HFF-Myc (cell line): ENCODE data around the gene DKK2.
"Not testable (repeated sequence)": the region's sequence is repeated elsewhere in the genome, so short reads cannot be mapped to it uniquely, and the experiment has no call there.

ENCODE experiments used
- DNase-seq: peaks from one replicate; pipeline ENCODE4 v3.0.0-alpha.2; 2011; ENCODE audit warnings: low read depth; ENCODE audit errors: extremely low read depth
- H3K4me3 ChIP-seq: replicated peaks from 2 replicates; pipeline ENCODE4 v1.5.1; 2011; ENCODE audit warnings: low read depth, mild to moderate bottlenecking, control low read depth, low read length
- TF ChIP-seq, protein P1 (sequence below): IDR thresholded peaks from 2 replicates; pipeline ENCODE4 v1.5.1; 2012; ENCODE audit warnings: mild to moderate bottlenecking, low read depth, low read length, control low read depth; ENCODE audit errors: missing control alignments

The DKK2 gene

DNA sequence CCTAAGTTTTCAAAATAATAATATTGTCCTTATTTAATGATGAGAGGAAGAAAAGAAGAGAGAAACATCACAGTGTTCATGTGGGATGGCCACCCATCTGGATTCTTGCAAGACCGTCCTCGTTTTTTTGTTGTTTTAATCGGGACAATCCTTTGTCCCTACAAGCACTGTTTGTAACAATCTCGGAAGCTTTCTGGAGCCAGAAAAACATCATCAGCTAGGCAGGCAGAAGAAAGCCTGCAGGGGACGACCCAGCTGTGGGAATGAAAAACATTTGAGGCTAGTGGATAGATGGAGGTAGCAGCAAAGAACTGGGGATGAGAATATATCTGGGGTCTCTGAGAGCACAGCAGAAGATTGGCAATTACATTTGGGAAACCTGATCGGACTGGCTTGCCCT lies 105.6 kb downstream of the DKK2 start:
- TF ChIP-seq, protein P1, sequence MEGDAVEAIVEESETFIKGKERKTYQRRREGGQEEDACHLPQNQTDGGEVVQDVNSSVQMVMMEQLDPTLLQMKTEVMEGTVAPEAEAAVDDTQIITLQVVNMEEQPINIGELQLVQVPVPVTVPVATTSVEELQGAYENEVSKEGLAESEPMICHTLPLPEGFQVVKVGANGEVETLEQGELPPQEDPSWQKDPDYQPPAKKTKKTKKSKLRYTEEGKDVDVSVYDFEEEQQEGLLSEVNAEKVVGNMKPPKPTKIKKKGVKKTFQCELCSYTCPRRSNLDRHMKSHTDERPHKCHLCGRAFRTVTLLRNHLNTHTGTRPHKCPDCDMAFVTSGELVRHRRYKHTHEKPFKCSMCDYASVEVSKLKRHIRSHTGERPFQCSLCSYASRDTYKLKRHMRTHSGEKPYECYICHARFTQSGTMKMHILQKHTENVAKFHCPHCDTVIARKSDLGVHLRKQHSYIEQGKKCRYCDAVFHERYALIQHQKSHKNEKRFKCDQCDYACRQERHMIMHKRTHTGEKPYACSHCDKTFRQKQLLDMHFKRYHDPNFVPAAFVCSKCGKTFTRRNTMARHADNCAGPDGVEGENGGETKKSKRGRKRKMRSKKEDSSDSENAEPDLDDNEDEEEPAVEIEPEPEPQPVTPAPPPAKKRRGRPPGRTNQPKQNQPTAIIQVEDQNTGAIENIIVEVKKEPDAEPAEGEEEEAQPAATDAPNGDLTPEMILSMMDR: no peak
- H3K4me3 ChIP-seq: no peak overlapping the region
- DNase-seq: no peak

DNA sequence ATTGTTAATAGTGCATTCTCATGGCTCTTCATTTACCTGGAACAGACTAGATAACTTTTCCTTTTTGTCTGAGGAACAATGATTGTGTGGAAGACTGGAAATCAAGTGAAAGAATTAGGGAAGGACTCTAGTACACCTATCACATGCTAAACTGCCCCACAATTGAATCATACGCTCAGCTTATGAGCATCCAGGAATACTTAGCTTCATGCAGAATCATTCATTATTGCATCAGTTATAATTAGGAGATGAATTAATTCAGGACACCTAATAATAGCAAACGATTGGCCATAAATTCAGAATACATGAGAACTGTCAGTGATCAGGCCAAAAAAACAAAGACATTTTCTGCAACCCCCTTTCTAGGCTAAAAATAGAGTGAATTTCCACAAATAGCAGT lies 106.9 kb downstream of the DKK2 start:
- DNase-seq: no peak
- H3K4me3 ChIP-seq: no peak overlapping the region
- TF ChIP-seq, protein P1: no peak

DNA sequence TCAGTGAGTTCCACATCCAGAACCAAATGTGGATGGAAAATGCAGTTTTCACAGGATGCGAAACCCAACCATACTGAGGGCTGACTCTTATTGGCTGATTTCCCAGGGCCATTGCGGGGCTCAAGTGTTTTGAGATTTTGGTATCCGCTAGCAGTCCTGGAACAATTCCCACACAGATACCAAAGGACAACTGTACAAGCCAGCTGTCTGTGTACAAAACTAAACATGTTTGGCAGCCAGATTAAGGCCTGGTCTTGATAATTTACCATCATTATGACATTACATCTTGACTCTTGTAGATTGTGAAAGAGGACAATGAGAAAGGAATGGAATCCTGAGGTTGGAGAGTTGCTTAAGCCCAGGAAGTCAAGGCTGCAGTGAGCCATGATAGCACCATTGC lies 121.9 kb downstream of the DKK2 start:
- H3K4me3 ChIP-seq: no peak overlapping the region
- DNase-seq: no peak

DNA sequence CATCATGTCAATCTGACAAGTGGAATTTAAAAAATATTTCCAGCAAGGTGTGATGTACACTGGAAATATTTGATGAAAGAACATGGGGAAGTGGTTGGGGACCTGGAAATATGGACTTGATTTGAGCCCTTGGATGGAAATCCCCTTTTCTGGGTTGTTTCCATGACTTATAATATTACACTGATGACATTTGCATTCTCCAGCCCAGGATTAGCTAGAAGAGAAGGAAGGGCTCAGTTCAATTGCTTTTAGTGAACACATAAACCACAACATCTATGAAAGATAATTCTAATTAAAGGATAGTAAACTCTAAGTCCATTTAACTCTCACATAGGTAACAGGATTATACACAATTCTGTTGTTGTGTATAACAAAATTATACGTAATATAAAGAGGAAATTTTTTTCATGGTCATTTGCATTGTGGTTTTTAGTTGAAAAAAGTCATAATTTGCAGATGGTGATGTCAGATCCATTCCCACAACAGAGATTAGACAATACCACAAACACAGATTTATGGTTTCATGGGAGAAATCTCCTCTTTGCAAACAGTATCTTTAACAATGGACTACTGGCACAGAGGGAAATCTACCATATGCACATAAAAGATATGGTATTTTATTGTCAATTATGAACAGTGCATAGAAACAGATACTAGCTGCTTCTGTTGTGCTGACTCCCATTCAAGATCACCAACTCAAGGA lies 126.5 kb downstream of the DKK2 start:
- TF ChIP-seq, protein P1: no peak
- no peak overlapping the region for H3K4me3 ChIP-seq
- no peak for DNase-seq

More for the DNA sequence above, 121.9 kb downstream of the DKK2 start:
- TF ChIP-seq, protein P1: no peak

DNA sequence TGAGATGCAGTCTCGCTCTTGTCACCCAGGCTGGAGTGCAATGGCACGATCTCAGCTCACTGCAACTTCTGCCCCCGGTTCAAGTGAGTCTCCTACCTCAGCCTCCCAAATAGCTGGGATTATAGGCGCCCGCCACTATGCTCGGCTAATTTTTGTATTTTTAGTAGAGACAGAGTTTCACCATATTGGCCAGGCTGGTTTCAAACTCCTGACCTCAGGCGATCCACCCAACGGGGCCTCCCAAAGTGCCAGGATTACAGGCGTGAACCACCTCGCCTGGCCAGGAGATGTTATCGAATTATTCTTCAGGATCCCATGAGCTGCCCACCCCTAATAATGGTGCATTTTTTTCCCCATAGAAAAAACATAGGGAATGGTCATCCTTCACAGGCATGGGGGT lies 128.1 kb downstream of the DKK2 start:
- H3K4me3 ChIP-seq: not testable (repeated sequence)

DNA sequence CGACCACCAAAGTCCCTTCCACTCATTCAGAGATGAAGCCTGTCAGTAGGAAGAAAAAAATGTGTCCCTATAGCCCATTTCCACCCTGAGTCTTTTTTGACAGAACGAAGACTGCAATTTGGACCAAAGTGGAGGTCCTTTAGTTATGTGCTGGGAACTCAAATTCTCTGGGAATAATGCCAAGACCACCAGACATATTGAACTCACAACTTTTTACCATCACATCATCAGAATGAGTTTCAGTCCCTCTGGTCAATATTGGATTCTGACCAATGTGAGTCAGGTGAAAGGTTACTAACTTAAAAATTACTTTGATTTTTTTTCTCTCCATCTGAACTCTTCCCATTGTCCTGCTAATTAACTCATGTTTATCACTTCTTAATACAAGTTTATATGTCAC lies 128.9 kb downstream of the DKK2 start:
- TF ChIP-seq, protein P1: no peak
- H3K4me3 ChIP-seq: no peak overlapping the region
- DNase-seq: no peak

More for the DNA sequence above, 128.1 kb downstream of the DKK2 start:
- not testable (repeated sequence) for DNase-seq

DNA sequence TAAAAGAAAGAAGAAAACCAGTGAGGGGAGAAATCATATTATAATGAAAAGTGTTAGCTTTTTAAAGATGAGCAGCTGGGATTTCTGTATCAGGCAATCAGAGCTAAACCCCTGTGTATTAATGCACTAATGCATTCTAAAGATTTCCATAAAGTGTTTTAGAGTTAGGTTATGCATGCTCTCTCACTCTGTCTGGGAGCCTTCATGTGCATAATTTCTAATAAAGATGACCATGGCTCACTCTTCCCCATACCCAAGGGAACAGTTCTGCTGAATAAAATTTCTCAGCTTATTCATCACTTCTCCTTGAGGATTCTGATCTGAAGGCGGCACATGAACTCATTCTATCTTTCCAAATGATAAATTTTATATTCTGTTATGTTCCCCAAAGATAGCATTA lies 129.4 kb downstream of the DKK2 start:
- TF ChIP-seq, protein P1: no peak
- no peak overlapping the region for H3K4me3 ChIP-seq
- no peak for DNase-seq
